A549 (cell line): ENCODE measurements around the gene DGKK.

Source experiments
- CHD4 ChIP-seq: fragments of 200-600 bp; sonication (generic); IDR thresholded peaks from 2 replicates; pipeline ENCODE4 v1.6.1; 2016; ENCODE audit warnings: antibody characterized with exemption, mild to moderate bottlenecking, borderline replicate concordance
- HOXB5 ChIP-seq: fragments of 250-450 bp; sonication (Bioruptor Pico); IDR thresholded peaks from 2 replicates; pipeline ENCODE4 v1.5.0; 2020; ENCODE audit warnings: mild to moderate bottlenecking, moderate library complexity
- NFE2L2 ChIP-seq: fragments of 150-350 bp; conservative IDR thresholded peaks from 2 replicates; pipeline ENCODE4 v1.6.1; 2014; ENCODE audit warnings: low read length
- POLR2A ChIP-seq: IDR thresholded peaks from 2 replicates; pipeline ENCODE4 v1.6.1; 2012; ENCODE audit warnings: mild to moderate bottlenecking, low read length
- TF ChIP-seq, protein P1 (sequence below): fragments of >200 bp; sonication (Bioruptor Twin); formaldehyde crosslinking; IDR thresholded peaks from 3 replicates; pipeline ENCODE4 v1.5.1; 2016
- TF ChIP-seq, protein P2 (sequence below): fragments of 200-600 bp; sonication (generic); IDR thresholded peaks from 2 replicates; pipeline ENCODE4 v1.6.1; 2016; ENCODE audit warnings: antibody characterized with exemption, mild to moderate bottlenecking, moderate library complexity

DNA sequence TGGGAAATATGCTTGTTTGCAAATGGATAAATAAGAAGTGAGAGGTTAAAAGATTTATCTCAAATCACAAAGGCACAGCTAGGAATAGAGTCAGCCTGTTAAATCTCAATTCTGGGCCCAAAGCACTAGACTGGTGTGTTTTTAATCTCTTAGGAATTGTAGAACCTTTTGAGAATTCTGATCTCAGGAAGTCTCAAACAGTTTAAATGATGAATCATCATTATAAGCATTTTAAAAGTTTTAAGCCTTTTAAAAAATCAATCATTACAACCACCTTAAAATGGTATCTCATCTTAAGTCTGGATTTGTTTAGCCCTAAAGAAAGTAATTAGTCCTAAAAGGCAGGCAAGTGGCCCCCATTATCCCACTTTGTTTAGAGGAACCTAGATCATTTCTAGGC, 17.8 kb downstream of the DGKK start:
- TF ChIP-seq, protein P1, sequence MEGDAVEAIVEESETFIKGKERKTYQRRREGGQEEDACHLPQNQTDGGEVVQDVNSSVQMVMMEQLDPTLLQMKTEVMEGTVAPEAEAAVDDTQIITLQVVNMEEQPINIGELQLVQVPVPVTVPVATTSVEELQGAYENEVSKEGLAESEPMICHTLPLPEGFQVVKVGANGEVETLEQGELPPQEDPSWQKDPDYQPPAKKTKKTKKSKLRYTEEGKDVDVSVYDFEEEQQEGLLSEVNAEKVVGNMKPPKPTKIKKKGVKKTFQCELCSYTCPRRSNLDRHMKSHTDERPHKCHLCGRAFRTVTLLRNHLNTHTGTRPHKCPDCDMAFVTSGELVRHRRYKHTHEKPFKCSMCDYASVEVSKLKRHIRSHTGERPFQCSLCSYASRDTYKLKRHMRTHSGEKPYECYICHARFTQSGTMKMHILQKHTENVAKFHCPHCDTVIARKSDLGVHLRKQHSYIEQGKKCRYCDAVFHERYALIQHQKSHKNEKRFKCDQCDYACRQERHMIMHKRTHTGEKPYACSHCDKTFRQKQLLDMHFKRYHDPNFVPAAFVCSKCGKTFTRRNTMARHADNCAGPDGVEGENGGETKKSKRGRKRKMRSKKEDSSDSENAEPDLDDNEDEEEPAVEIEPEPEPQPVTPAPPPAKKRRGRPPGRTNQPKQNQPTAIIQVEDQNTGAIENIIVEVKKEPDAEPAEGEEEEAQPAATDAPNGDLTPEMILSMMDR: no peak
- TF ChIP-seq, protein P2, sequence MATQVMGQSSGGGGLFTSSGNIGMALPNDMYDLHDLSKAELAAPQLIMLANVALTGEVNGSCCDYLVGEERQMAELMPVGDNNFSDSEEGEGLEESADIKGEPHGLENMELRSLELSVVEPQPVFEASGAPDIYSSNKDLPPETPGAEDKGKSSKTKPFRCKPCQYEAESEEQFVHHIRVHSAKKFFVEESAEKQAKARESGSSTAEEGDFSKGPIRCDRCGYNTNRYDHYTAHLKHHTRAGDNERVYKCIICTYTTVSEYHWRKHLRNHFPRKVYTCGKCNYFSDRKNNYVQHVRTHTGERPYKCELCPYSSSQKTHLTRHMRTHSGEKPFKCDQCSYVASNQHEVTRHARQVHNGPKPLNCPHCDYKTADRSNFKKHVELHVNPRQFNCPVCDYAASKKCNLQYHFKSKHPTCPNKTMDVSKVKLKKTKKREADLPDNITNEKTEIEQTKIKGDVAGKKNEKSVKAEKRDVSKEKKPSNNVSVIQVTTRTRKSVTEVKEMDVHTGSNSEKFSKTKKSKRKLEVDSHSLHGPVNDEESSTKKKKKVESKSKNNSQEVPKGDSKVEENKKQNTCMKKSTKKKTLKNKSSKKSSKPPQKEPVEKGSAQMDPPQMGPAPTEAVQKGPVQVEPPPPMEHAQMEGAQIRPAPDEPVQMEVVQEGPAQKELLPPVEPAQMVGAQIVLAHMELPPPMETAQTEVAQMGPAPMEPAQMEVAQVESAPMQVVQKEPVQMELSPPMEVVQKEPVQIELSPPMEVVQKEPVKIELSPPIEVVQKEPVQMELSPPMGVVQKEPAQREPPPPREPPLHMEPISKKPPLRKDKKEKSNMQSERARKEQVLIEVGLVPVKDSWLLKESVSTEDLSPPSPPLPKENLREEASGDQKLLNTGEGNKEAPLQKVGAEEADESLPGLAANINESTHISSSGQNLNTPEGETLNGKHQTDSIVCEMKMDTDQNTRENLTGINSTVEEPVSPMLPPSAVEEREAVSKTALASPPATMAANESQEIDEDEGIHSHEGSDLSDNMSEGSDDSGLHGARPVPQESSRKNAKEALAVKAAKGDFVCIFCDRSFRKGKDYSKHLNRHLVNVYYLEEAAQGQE: no peak
- TF ChIP-seq CHD4 (no peak), HOXB5 (CRISPR knock-in tag) (no peak), POLR2A (no peak), NFE2L2 (no peak)
